Measurements from ENCODE around the gene FOXJ1. TPM values are rescaled to one million over a fixed set of nuclear protein-coding genes. Genes with fewer than 3 reads are reported as not detected.

Gene FOXJ1
- total and polyA plus RNA-seq, 5 experiments from 2014 or later = 0.28 to 3.7 (median 2.8) TPM

- Mint-ChIP-seq H3K27me3 (peaks cover 0 to 2% (median 0%) of the 10 kb centered on the region in 5 donors), H3K9me3 (no peaks in the 10 kb centered on the region), H3K36me3 (peaks cover 0 to 2% (median 2%) of the 10 kb centered on the region in 3 donors), H3K4me3 (peak overlapping the region; percentile 79 to 92 (median 86)), H3K27ac (peak overlapping the region; percentile 31 to 100 (median 90)), H3K4me1 (peaks cover 33 to 69% (median 66%) of the 10 kb centered on the region in 4 donors)
- peak; percentile 49 to 50 for ATAC-seq
- peak; percentile 42 to 84 (median 66) for DNase-seq
- POLR2A ChIA-PET = interaction anchor here (0.6 to 7.8 kb wide), 14 partner anchors 8 to 139 kb away, joined by 3 to 168 read pairs (median 13); partner anchors contain the start of gene UBALD2
These were observed 1.0 kb downstream of the FOXJ1 start for GRCh38 chr17:76139801-76140660.

GRCh38 chr17:76138896-76139752 is 1.9 kb downstream of the FOXJ1 start:
- H3K9me3 Mint-ChIP-seq = no peaks in the 10 kb centered on the region
- peak overlapping the region; percentile 56 to 88 (median 72) for H3K4me3 Mint-ChIP-seq
- POLR2A ChIA-PET = interaction anchor here (0.6 to 7.5 kb wide), 5 partner anchors 7 to 16 kb away, joined by 3 to 140 read pairs (median 12); no protein-coding TSS in a partner anchor
- no peak for ATAC-seq
- peaks cover 0 to 2% (median 0%) of the 10 kb centered on the region in 5 donors for H3K27me3 Mint-ChIP-seq
- no peak for DNase-seq
- H3K4me1 Mint-ChIP-seq = peaks cover 32 to 68% (median 64%) of the 10 kb centered on the region in 4 donors
- H3K36me3 Mint-ChIP-seq = no peaks in the 10 kb centered on the region
- H3K27ac Mint-ChIP-seq = peak overlapping the region in 9 of 10 donors; percentile 15 to 89 (median 63)

- no peak for ATAC-seq
- no peaks in the 10 kb centered on the region for H3K9me3 Mint-ChIP-seq
- peak in 1 of 10 donors; percentile 41 for DNase-seq
- peak overlapping the region in 3 of 10 donors; percentile 50 to 88 (median 77) for H3K4me3 Mint-ChIP-seq
- POLR2A ChIA-PET = interaction anchor here (0.5 to 2.2 kb wide), 4 partner anchors 9 to 13 kb away, joined by 3 to 8 read pairs (median 4); no protein-coding TSS in a partner anchor
- H3K4me1 Mint-ChIP-seq = peaks cover 33 to 68% (median 63%) of the 10 kb centered on the region in 4 donors
- H3K27ac Mint-ChIP-seq = peak overlapping the region in 4 of 10 donors; percentile 34 to 67 (median 49)
- no peaks in the 10 kb centered on the region for H3K36me3 Mint-ChIP-seq
- H3K27me3 Mint-ChIP-seq = peaks cover 0 to 2% (median 0%) of the 10 kb centered on the region in 5 donors
These were observed 2.7 kb downstream of the FOXJ1 start for GRCh38 chr17:76138234-76138895.

- peak overlapping the region in 2 of 10 donors; percentile 10 to 50 for H3K4me3 Mint-ChIP-seq
- H3K36me3 Mint-ChIP-seq = no peaks in the 10 kb centered on the region
- peaks cover 26 to 63% (median 58%) of the 10 kb centered on the region in 4 donors for H3K4me1 Mint-ChIP-seq
- H3K27me3 Mint-ChIP-seq = peaks cover 0 to 2% (median 0%) of the 10 kb centered on the region in 5 donors
- ATAC-seq (no peak), DNase-seq (no peak)
- peak overlapping the region in 2 of 10 donors; percentile 31 to 61 for H3K27ac Mint-ChIP-seq
- H3K9me3 Mint-ChIP-seq = no peaks in the 10 kb centered on the region
- POLR2A ChIA-PET = interaction anchor here (0.7 to 2.2 kb wide), 4 partner anchors 10 to 44 kb away, joined by 3 to 14 read pairs (median 6); no protein-coding TSS in a partner anchor
These were observed 3.5 kb downstream of the FOXJ1 start for GRCh38 chr17:76137351-76138233.

- no peak for DNase-seq
- H3K4me1 Mint-ChIP-seq = peaks cover 20 to 57% (median 51%) of the 10 kb centered on the region in 4 donors
- peaks cover 0 to 2% (median 0%) of the 10 kb centered on the region in 5 donors for H3K27me3 Mint-ChIP-seq
- no peak for ATAC-seq
- POLR2A ChIA-PET = interaction anchor here (0.7 to 2.2 kb wide), 4 partner anchors 14 to 45 kb away, joined by 3 to 14 read pairs (median 6); no protein-coding TSS in a partner anchor
- peak overlapping the region in 1 of 10 donors; percentile 11 for H3K4me3 Mint-ChIP-seq
- H3K36me3 Mint-ChIP-seq = no peaks in the 10 kb centered on the region
- H3K27ac Mint-ChIP-seq = peak overlapping the region in 7 of 10 donors; percentile 28 to 77 (median 72)
- H3K9me3 Mint-ChIP-seq = no peaks in the 10 kb centered on the region
These were observed 4.1 kb downstream of the FOXJ1 start for GRCh38 chr17:76137001-76137350.

- Mint-ChIP-seq H3K27me3 (peaks cover 0 to 2% (median 0%) of the 10 kb centered on the region in 5 donors), H3K36me3 (no peaks in the 10 kb centered on the region), H3K9me3 (no peaks in the 10 kb centered on the region), H3K27ac (peak overlapping the region in 7 of 10 donors; percentile 72 to 94 (median 74)), H3K4me3 (peak overlapping the region in 3 of 10 donors; percentile 11 to 50 (median 18)), H3K4me1 (peaks cover 19 to 55% (median 47%) of the 10 kb centered on the region in 4 donors)
- DNase-seq (no peak), ATAC-seq (no peak)
- POLR2A ChIA-PET = interaction anchor here (1.1 to 2.1 kb wide), 4 partner anchors 15 to 135 kb away, joined by 3 to 14 read pairs (median 6); no protein-coding TSS in a partner anchor
These were observed 4.6 kb downstream of the FOXJ1 start for GRCh38 chr17:76136276-76137000.

GRCh38 chr17:76135810-76136188 is 5.2 kb downstream of the FOXJ1 start:
- H3K4me3 Mint-ChIP-seq = peak overlapping the region in 5 of 10 donors; percentile 66 to 85 (median 84)
- peak overlapping the region in 6 of 10 donors; percentile 78 to 94 (median 94) for H3K27ac Mint-ChIP-seq

GRCh38 chr17:76134911-76135809 is 5.9 kb downstream of the FOXJ1 start:
- Mint-ChIP-seq H3K9me3 (no peaks in the 10 kb centered on the region), H3K4me3 (peak overlapping the region in 9 of 10 donors; percentile 43 to 85 (median 74)), H3K4me1 (peaks cover 24 to 60% (median 45%) of the 10 kb centered on the region in 4 donors), H3K27me3 (peaks cover 0 to 2% (median 0%) of the 10 kb centered on the region in 5 donors), H3K27ac (peak overlapping the region; percentile 65 to 95 (median 93)), H3K36me3 (no peaks in the 10 kb centered on the region)
- POLR2A ChIA-PET = interaction anchor here (0.6 to 6.2 kb wide), 13 partner anchors 8 to 136 kb away, joined by 3 to 56 read pairs (median 4); partner anchors contain the start of gene FOXJ1
- ATAC-seq (peak; percentile 41 to 52), DNase-seq (no peak)

More at GRCh38 chr17:76135810-76136188, 5.2 kb downstream of the FOXJ1 start:
- DNase-seq = no peak
- POLR2A ChIA-PET = interaction anchor here (1.1 to 2.1 kb wide), 6 partner anchors 16 to 136 kb away, joined by 3 to 14 read pairs (median 5); no protein-coding TSS in a partner anchor
- Mint-ChIP-seq H3K36me3 (no peaks in the 10 kb centered on the region), H3K27me3 (peaks cover 0 to 2% (median 0%) of the 10 kb centered on the region in 5 donors), H3K9me3 (no peaks in the 10 kb centered on the region), H3K4me1 (peaks cover 23 to 57% (median 46%) of the 10 kb centered on the region in 4 donors)
- ATAC-seq = no peak

- H3K4me1 Mint-ChIP-seq = peaks cover 20 to 54% (median 31%) of the 10 kb centered on the region in 4 donors
- no peaks in the 10 kb centered on the region for H3K9me3 Mint-ChIP-seq
- no peak overlapping the region for H3K27ac Mint-ChIP-seq
- no peaks in the 10 kb centered on the region for H3K36me3 Mint-ChIP-seq
- no peak for DNase-seq
- H3K4me3 Mint-ChIP-seq = no peak overlapping the region
- ATAC-seq = no peak
- POLR2A ChIA-PET = interaction anchor here (0.5 to 6.2 kb wide), 3 partner anchors 10 to 49 kb away, joined by 4 to 56 read pairs (median 8); partner anchors contain the start of gene FOXJ1
- H3K27me3 Mint-ChIP-seq = no peaks in the 10 kb centered on the region
These were observed 8.3 kb downstream of the FOXJ1 start for GRCh38 chr17:76132574-76133338.
